Ovary (tissue), 9 donors: ENCODE results near the gene INPP5B. TPM values are rescaled to one million over a fixed set of nuclear protein-coding genes. Genes with fewer than 3 reads are reported as not detected.
"Not testable (repeated sequence)": the region's sequence is repeated elsewhere in the genome, so short reads cannot be mapped to it uniquely, and the experiment has no call there.

ENCODE experiments used
- DNase-seq, 5 donors: peaks; one replicate each; pipeline ENCODE4 v3.0.0-alpha.2; 2019 to 2020
- H3K27ac ChIP-seq, 2 donors: fragments of 200-600 bp; one replicate each; pipeline versions ENCODE4 v1.5.1 to v1.8.0; 2019 to 2022
- H3K27me3 ChIP-seq: fragments of 200-600 bp; one replicate; pipeline ENCODE4 v1.8.0; 2022
- H3K36me3 ChIP-seq: fragments of 200-600 bp; sonication (generic); one replicate; pipeline ENCODE4 v1.5.1; 2019
- H3K4me1 ChIP-seq: one replicate; pipeline ENCODE4 v1.8.1; 2013; ENCODE audit warnings: mild to moderate bottlenecking, moderate library complexity; ENCODE audit not compliant: insufficient read depth
- H3K4me3 ChIP-seq: fragments of 200-600 bp; sonication (generic); one replicate; pipeline ENCODE4 v1.5.1; 2017
- H3K9me3 ChIP-seq, 2 donors: fragments of 200-600 bp in 1 of 2; sonication (generic) in 1 of 2; one replicate each; pipeline versions ENCODE4 v1.5.1 to v1.8.1; 2013 to 2019; ENCODE audit warnings: mild to moderate bottlenecking in 1 of 2, moderate library complexity in 1 of 2
- EP300 ChIP-seq: sonication (generic); formaldehyde crosslinking; IDR thresholded peaks from one replicate; pipeline ENCODE4 v1.6.1; 2017; ENCODE audit warnings: antibody characterized with exemption
- POLR2A ChIP-seq: fragments of 450-650 bp; IDR thresholded peaks from one replicate; pipeline ENCODE4 v1.6.1; 2017; ENCODE audit warnings: antibody characterized with exemption, mild to moderate bottlenecking, moderate library complexity
- WGBS, 3 donors: extraction: QIAGEN DNeasy Blood & Tissue Kit in 1 of 3; methylation state at CpG; one replicate each; pipeline versions ENCODE4 v1.1.5 to v1.1.7; 2013 to 2017; 5-methylcytosine and 5-hydroxymethylcytosine counted together
- intact Hi-C, 4 donors: fragments of 100-400 bp; cut with DNase I; formaldehyde crosslinking; loops; one replicate each; pipeline versions ENCODE4 v1.11.0 to v1.15.1; 2022 to 2023
- polyA plus RNA-seq, 2 donors: library from polyadenylated mRNA; stranded (reverse); fragments of 200-250 nt in 1 of 2; fragments of 350-450 nt in 1 of 2; fragmentation: Illumina TruSeq in 1 of 2; extraction: RNeasy Lipid Tissue Mini Kit (QIAGEN cat#74804) in 1 of 2; gene quantifications; one replicate each; pipeline ENCODE4 v1.2.3, GENCODE V29; 2013 to 2014
- total RNA-seq, 7 donors: library from RNA; depleted of rRNA in 2 of 7; stranded (reverse); fragments of >200 nt in 2 of 7; fragmentation: NEBNext Ultra II Directional in 3 of 7; extraction: Animal tissue kit (Norgen Biotek cat#: 25700) in 3 of 7; gene quantifications; one replicate each; pipeline versions ENCODE4 v1.1.0 to v1.2.4, GENCODE V29; 2016 to 2023
- TF ChIP-seq, protein P1 (sequence below), 3 donors: fragments of 450-650 bp in 2 of 3; fragments of 200-600 bp in 1 of 3; IDR thresholded peaks; one replicate each; pipeline versions ENCODE4 v1.5.1 to v1.8.0; 2016 to 2022; ENCODE audit warnings: antibody characterized with exemption in 3 of 3, mild to moderate bottlenecking in 1 of 3
- donor health status: DM: no; HTN: no; CAD: no; lungs with moderate emphysema.
- donor health status: DM: no; HTN: no; CAD: no.
- donor health status: Bipolar disorder and iron deficiency.
- donor health status: DM: yes; HTN: yes; CAD: no.
- donor health status: DM: no; HTN: no; CAD: no.
- donor health status: DM: yes; HTN: yes; CAD: no.

Gene INPP5B
- total and polyA plus RNA-seq, 9 donors = 23.2 to 68.5 (median 33.5) TPM

- 94 to 97% (median 96%) methylated on average over 5 of the region's 5 CpGs for WGBS, 3 donors
- no peaks in the 10 kb centered on the region for H3K27me3 ChIP-seq
- peaks cover 2% of the 10 kb centered on the region for H3K36me3 ChIP-seq
- intact Hi-C loops = loop anchor here in 1 of 4 donors (10.0 kb wide), 1 partner anchor 90 kb away; no protein-coding TSS in a partner anchor
- TF ChIP-seq POLR2A (no peak), EP300 (no peak)
- TF ChIP-seq, protein P1, sequence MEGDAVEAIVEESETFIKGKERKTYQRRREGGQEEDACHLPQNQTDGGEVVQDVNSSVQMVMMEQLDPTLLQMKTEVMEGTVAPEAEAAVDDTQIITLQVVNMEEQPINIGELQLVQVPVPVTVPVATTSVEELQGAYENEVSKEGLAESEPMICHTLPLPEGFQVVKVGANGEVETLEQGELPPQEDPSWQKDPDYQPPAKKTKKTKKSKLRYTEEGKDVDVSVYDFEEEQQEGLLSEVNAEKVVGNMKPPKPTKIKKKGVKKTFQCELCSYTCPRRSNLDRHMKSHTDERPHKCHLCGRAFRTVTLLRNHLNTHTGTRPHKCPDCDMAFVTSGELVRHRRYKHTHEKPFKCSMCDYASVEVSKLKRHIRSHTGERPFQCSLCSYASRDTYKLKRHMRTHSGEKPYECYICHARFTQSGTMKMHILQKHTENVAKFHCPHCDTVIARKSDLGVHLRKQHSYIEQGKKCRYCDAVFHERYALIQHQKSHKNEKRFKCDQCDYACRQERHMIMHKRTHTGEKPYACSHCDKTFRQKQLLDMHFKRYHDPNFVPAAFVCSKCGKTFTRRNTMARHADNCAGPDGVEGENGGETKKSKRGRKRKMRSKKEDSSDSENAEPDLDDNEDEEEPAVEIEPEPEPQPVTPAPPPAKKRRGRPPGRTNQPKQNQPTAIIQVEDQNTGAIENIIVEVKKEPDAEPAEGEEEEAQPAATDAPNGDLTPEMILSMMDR (IDR thresholded peaks at IDR 0.05) = no peak
- DNase-seq = no peak
- no peaks in the 10 kb centered on the region for H3K4me1 ChIP-seq
- no peaks in the 10 kb centered on the region for H3K9me3 ChIP-seq
- H3K4me3 ChIP-seq = no peak overlapping the region
- no peak overlapping the region for H3K27ac ChIP-seq
These were observed 27.7 kb upstream of the INPP5B start for GRCh38 chr1:37974567-37974966.

DNA sequence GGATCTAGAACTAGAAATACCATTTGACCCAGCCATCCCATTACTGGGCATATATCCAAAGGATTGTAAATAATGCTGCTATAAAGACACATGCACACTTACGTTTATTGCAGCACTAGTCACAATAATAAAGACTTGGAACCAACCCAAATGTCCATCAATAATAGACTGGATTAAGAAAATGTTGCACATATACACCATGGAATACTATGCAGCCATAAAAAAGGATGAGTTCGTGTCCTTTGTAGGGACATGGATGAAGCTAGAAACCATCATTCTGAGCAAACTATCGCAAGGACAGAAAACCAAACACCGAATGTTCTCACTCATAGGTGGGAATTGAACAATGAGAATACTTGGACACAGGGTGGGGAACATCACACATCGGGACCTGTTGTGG lies 26.8 kb upstream of the INPP5B start:
- intact Hi-C loops = loop anchor here in 1 of 4 donors (10.0 kb wide), 1 partner anchor 89 kb away; no protein-coding TSS in a partner anchor
- 89 to 92% (median 90%) methylated on average over 5 of the region's 5 CpGs for WGBS, 3 donors
- H3K27ac ChIP-seq, H3K27me3 ChIP-seq, H3K4me3 ChIP-seq, H3K4me1 ChIP-seq, DNase-seq, H3K9me3 ChIP-seq, H3K36me3 ChIP-seq: not testable (repeated sequence)

DNA sequence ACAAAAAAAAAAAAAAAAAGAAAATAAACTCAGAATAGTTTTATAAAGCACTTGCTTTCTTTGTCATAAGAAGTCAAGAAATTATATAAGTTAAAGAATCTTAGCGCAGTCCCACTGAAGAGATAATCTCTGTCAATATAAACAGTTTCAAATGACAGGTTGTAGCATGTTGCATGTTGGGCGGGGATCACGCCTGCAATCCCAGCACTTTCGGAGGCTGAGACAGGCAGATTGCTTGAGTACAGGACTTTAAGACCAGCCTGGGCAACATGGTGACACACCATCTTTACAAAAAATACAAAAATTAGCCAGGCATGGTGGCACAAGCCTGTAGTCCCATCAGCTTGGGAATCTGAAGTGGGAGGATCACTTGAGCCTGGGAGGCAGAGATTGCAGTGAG lies 18.4 kb upstream of the INPP5B start:
- no peaks in the 10 kb centered on the region for H3K36me3 ChIP-seq
- H3K27ac ChIP-seq = no peak overlapping the region
- H3K27me3 ChIP-seq = no peaks in the 10 kb centered on the region
- WGBS, 3 donors = 92 to 95% (median 93%) methylated on average over 4 of the region's 4 CpGs
- H3K4me3 ChIP-seq = no peak overlapping the region
- DNase-seq = no peak
- TF ChIP-seq, protein P1 (IDR thresholded peaks at IDR 0.05) = no peak
- no peak for TF ChIP-seq EP300
- TF ChIP-seq POLR2A = no peak
- intact Hi-C loops = no loop called here
- H3K9me3 ChIP-seq = no peaks in the 10 kb centered on the region
- H3K4me1 ChIP-seq = no peaks in the 10 kb centered on the region

GRCh38 chr1:37964106-37964505 lies 17.3 kb upstream of the INPP5B start:
- DNase-seq, H3K9me3 ChIP-seq, H3K4me1 ChIP-seq, H3K27ac ChIP-seq, H3K4me3 ChIP-seq, H3K27me3 ChIP-seq, H3K36me3 ChIP-seq: not testable (repeated sequence)
- 86 to 88% (median 86%) methylated on average over 12 of the region's 12 CpGs for WGBS, 3 donors
- intact Hi-C loops = loop anchor here in 1 of 4 donors (5.0 kb wide), 1 partner anchor 1277 kb away; no protein-coding TSS in a partner anchor

DNA sequence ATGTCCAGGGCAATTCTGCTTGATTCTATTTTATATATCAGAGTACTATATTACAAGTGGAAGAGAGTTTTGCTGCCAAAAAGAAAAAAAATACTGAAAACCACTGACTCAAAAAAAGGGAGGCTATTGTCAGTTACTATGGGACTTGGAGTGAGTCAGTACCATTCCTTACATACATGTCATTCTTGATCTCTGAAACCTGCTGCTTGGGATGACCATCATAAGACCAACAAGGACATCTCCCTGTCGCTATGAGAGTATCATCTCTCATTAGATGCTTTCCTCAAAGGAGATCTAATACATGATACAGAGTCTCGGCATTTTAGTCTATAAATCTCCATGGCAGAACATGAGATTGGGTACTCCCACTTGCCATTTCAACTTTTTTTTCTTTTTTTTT lies 11.8 kb upstream of the INPP5B start:
- no peak overlapping the region for H3K4me3 ChIP-seq
- TF ChIP-seq EP300 (no peak), POLR2A (no peak)
- TF ChIP-seq, protein P1 (IDR thresholded peaks at IDR 0.05) = no peak
- intact Hi-C loops = no loop called here
- no peaks in the 10 kb centered on the region for H3K9me3 ChIP-seq
- no peak overlapping the region for H3K27ac ChIP-seq
- no peaks in the 10 kb centered on the region for H3K27me3 ChIP-seq
- DNase-seq = no peak
- H3K4me1 ChIP-seq = no peaks in the 10 kb centered on the region
- no peaks in the 10 kb centered on the region for H3K36me3 ChIP-seq
- WGBS, 3 donors = 73 to 84% (median 76%) methylated on average over 2 of the region's 2 CpGs
